GM23338 (cell line): ENCODE measurements around the gene GABRB3.

ENCODE experiments used
- CTCF ChIP-seq, 2 experiments: fragments of 200-600 bp in 1 of 2; sonication (generic) in 1 of 2; conservative IDR thresholded peaks; 2 replicates each; pipeline versions ENCODE4 v1.5.1 to v1.6.1; 2016 to 2017; ENCODE audit warnings: antibody characterized with exemption in 2 of 2, low read depth in 2 of 2, mild to moderate bottlenecking in 2 of 2, moderate library complexity in 1 of 2
- EZH2phosphoT487 ChIP-seq: fragments of 200-600 bp; sonication (generic); IDR thresholded peaks from one replicate; pipeline ENCODE4 v1.8.1; 2018; ENCODE audit warnings: antibody characterized with exemption; ENCODE audit not compliant: unreplicated experiment
- NANOG ChIP-seq: IDR thresholded peaks from 2 replicates; pipeline ENCODE4 v1.6.1; 2016; ENCODE audit warnings: antibody characterized with exemption, borderline replicate concordance

GRCh38 chr15:26744894-26745293 lies 28.0 kb downstream of the GABRB3 start:
- no peak for TF ChIP-seq NANOG
- TF ChIP-seq EZH2phosphoT487: no peak
- no peak for TF ChIP-seq CTCF (conservative IDR thresholded peaks at IDR 0.05; ENCODE audit: low read depth in 2 of 2)
